ENCODE results near the gene GYG2. TPM values are rescaled to one million over a fixed set of nuclear protein-coding genes. Genes with fewer than 3 reads are reported as not detected.

GYG2 gene
- total and polyA plus RNA-seq, 2 experiments from 2014 or later: 17.6 to 63.8 TPM

- Mint-ChIP-seq H3K4me3 (no peak overlapping the region), H3K27ac (no peak overlapping the region), H3K36me3 (ENCODE audit: low read depth) (peaks cover 43% of the 10 kb centered on the region), H3K9me3 (no peaks in the 10 kb centered on the region; the same call in 2 of the 3 replicates), H3K4me1 (peaks cover 12% of the 10 kb centered on the region; the same call in 2 of the 3 replicates), H3K27me3 (ENCODE audit: insufficient read depth, low read depth, poor library complexity) (peaks cover 1% of the 10 kb centered on the region)
- Histone ChIP-seq H3F3A (replicated peaks; ENCODE audit: low read depth) (no peaks in the 10 kb centered on the region), H3K79me2 (replicated peaks; ENCODE audit: insufficient read depth) (no peaks in the 10 kb centered on the region), H2AFZ (no peak overlapping the region), H3K27ac (ENCODE audit: low read depth) (0 out of 2 replicates have a peak overlapping the region, but pooled peaks have one; percentile 3), H3K27me3 (ENCODE audit: insufficient read depth) (no peaks in the 10 kb centered on the region), H3K4me3 (no peak overlapping the region), H3K36me3 (ENCODE audit: insufficient read depth) (no peaks in the 10 kb centered on the region), H3K4me1 (ENCODE audit: insufficient read depth) (no peaks in the 10 kb centered on the region), H3K4me2 (no peak overlapping the region), H4K20me1 (replicated peaks; ENCODE audit: insufficient read depth) (no peaks in the 10 kb centered on the region), H3K9me2 (ENCODE audit: insufficient read depth) (no peaks in the 10 kb centered on the region)
- no peak for TF ChIP-seq EZH2 (IDR thresholded peaks at IDR 0.05; ENCODE audit: low read depth, unreplicated experiment)
- TF ChIP-seq ZNF462 (CRISPR knock-in tag; IDR thresholded peaks at IDR 0.05): no peak
- TF ChIP-seq ETS1 (IDR thresholded peaks at IDR 0.05): no peak
- no peak for TF ChIP-seq REST (IDR thresholded peaks at IDR 0.05; ENCODE audit: unreplicated experiment)
- TF ChIP-seq EZH2phosphoT487 (IDR thresholded peaks at IDR 0.05; ENCODE audit: unreplicated experiment): no peak
- no peak for TF ChIP-seq ZNF114 (CRISPR knock-in tag; IDR thresholded peaks at IDR 0.05)
- no peak for TF ChIP-seq CTCF (conservative IDR thresholded peaks at IDR 0.05; ENCODE audit: low read depth in 2 of 2)
- TF ChIP-seq STAT1 (IDR thresholded peaks at IDR 0.05; ENCODE audit: unreplicated experiment): no peak
- no peak for TF ChIP-seq CREB1 (CRISPR knock-in tag; IDR thresholded peaks at IDR 0.05; ENCODE audit: low read depth)
- no peak for TF ChIP-seq NANOG (IDR thresholded peaks at IDR 0.05; ENCODE audit: borderline replicate concordance)
- TF ChIP-seq ZNF331 (CRISPR knock-in tag; IDR thresholded peaks at IDR 0.05; ENCODE audit: low read depth): no peak
- no peak for TF ChIP-seq POLR2AphosphoS5 (IDR thresholded peaks at IDR 0.05; ENCODE audit: low read depth)
- TF ChIP-seq JUNB (IDR thresholded peaks at IDR 0.05; ENCODE audit: unreplicated experiment): no peak
- ATAC-seq (no peak), DNase-seq (ENCODE audit: low spot score) (no peak)
Measured at GRCh38 chrX:2871831-2872230, 43.1 kb downstream of the GYG2 start.
